GM19397 (cell line): ENCODE results near the gene TTI1.

Experiments
- ATAC-seq: cut with Tn5 transposase; IDR thresholded peaks from one replicate; pipeline ENCODE4 v1.9.1; 2021; ENCODE audit warnings: mild to moderate bottlenecking, moderate library complexity; ENCODE audit not compliant: unreplicated experiment

TTI1 gene

DNA sequence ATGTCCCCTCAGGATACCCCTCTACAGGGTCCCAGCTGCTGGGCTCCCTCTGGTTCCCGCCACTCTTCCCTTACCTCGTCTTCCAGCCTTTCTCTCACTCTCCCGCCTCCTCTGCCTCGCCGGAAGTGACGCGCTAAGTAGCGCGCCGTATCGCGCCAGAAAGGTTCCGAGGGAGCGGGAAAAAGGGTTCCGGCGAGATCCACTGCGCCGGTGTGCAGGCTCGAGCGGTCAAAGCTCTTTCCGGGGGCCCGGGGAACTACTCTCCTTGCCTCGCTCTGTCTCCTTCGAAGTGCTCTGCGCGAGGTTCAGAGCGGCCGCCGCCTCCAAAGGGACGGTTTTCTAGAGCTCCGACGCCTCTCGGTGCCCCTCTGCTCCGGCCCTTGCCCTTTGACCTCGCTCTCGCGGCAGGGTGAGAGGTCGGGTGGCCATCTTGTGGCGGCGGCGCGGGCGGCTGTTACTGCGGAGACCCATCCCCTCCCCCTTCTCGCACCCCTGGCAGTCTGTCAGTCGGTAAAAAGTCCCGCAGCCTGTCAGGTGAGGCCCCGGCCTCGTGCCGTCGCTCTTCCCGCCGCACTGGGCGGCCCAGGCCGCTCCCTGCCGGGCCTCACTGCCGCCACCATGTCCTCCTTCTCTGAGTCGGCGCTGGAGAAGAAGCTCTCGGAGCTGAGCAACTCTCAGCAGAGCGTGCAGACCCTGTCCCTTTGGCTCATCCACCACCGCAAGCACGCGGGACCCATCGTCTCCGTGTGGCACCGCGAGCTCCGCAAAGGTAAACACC, at the start of gene TTI1, which contains the start of gene RPRD1B:
TTI1 (minus strand) TSS at position 127 of the 778 bp plus-strand sequence. CDS start 19,640 bp downstream, outside the sequence.
RPRD1B (plus strand) TSS at position 417 of the 778 bp plus-strand sequence; CDS start at position 619, 202 bp downstream.
- ATAC-seq: peak; percentile 85

DNA sequence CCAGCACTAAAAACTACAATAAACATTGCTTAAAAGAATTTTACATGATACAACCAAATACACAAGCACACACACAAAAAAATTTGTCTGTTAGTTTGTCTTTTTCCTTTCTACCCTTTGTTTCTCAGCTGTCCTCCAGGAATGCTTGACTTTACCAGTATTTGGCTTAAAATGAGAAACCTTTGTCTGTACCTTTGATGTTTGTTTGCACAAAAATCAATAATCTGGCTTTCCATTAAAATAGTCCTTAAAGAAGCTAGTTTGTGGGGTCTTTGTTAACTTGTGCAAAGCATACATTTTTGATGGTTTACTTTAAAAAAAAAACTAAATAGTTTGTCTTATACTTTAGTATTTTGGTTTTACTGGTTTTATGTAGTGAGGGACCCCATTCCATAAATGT, 49.6 kb upstream of the TTI1 start:
- ATAC-seq: no peak

DNA sequence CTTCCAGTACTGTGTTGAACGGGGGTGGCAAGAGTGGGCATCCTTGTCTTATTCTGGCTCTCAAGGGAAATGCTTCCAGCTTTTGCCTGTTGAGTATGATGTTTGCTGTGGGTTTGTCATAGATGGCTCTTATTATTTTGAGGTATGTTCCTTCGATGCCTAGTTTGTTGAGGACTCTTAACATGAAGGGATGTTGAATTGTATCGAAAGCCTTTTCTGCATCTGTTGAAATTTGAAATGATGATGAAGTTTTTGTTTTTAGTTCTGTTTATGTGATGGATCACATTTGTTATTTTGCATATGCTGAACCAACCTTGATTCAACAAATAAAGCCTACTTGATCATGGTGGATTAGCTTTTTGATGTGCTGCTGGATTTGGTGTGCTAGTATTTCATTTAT, 48.3 kb upstream of the TTI1 start:
- ATAC-seq: no peak

DNA sequence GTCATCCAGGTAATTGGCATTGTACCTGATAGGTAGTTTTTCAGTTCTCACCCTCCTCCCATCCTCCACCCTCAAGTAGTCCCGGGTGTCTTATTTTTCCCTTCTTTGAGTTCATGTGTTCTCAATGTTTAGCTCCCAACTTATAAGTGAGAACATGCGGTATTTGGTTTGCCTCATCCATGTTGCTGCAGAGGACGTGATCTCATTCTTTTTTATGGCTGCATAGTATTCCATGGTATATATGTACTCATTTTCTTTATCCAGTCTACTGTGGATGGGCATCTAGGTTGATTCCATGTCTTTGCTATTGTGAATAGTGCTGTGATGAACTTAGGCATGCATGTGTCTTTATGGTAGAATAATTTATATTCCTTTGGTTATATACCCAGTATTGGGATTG, 46.1 kb upstream of the TTI1 start:
- no peak for ATAC-seq

DNA sequence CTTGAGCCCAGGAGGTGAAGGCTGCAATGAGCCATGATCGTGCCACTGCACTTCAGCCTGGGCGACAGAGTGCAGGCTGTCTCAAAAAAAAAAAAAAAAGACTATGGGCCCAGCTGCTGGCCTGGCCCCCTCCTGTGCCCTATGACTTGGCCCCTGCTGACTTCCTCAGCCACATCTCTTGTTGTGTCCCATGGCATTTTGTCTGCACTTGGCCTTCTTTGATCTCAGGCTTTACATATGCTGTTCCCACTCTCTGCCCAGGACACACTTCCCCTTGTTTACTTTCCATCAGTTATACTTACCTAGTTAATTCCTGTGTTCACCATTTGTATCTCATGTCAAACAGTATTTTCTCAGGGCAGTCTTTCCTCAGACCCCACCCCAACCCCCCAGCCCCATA, 44.8 kb upstream of the TTI1 start:
- ATAC-seq: no peak

DNA sequence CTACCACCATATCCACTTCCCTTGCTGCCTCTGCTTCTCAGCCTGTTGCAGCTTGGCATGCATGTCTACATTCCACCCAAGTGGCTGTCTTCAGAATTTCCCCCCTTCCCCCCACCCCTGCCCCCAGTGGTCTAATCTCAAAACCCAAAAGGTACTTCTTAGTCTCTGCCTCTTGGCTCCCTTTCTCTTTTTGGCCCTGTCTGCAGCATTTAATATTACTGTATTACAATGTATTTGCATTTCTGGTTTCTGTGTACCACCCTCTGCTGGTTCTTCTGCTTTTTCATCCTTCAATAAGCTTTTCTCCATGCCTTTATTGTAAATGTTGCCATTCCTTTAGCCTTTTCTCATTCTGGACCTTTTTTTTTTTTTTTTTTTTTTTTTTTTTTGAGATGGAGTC, 43.3 kb upstream of the TTI1 start:
- no peak for ATAC-seq

DNA sequence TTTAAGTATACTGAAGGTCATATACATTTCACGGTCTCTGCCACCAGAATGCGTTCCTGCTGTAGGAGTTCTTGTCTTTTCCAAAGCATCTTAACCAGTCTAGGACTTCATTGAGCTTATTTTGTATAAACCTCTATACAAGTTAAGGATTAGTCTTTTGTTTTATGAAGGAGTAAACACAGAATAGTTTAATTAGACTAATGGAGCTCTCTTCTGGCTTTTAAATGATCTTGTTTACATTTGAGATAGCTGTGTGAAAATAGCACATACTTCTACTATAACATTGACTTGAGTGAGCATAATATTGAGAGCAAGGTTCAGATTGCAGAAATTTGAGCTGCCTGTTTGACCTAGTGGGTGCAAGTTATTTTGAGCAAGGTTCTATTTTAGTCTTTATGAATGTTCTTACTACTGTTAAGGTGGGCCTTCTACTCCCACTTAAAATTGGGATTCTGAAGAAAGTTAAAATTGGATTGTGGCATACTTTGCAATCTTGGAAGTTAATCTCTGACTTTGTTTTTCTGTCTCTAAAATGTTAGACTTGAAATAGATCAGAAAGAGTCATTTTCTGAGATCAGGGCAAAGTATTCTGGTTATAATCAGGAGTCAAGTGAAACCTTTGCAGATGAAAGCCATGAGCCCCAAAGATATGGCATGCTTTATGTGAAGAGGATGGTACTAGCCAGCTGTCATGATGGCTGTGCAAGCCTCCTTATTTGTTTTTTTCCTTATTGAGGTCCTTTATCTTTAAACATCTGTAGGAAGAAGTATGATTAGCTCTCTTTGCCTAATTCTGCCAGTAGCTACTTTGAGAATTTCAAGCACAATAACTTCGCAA, 42.1 kb upstream of the TTI1 start:
- no peak for ATAC-seq

DNA sequence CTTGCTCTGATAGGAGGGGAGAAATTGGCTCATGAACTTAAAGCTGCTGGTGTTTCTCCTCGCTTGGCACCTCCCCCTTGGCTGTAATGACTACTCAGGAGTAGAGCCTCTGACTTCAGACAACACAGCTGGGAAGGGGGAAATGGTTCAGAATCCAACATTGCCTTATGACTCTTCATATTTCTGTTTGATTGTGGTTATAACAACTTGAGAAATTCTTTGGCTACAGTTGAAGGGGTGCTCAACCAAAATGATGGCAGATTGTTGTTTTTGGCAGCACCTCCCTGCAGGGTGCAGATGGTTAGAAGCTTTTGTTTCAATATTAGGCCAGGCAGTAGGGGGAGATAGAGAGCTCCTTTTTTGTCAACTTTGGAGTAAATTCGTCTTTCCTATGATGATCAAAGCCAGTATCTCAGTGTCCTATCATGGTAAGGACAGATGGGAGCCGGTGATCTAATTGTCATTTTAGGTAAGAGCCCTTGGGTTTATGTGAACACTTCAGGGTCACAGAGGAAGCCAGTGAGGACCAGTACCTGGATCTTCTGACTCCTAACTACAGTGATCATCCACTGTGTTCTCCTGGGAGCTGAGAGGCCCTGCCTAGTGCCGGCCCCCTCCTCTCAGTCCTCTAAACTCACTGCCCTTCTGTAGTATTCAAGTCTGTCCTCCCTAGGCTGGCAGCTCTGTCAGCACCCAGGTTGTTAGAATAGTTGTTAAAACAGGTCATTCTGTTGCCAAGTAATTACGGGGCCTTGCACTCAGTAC, 40.2 kb upstream of the TTI1 start:
- no peak for ATAC-seq

DNA sequence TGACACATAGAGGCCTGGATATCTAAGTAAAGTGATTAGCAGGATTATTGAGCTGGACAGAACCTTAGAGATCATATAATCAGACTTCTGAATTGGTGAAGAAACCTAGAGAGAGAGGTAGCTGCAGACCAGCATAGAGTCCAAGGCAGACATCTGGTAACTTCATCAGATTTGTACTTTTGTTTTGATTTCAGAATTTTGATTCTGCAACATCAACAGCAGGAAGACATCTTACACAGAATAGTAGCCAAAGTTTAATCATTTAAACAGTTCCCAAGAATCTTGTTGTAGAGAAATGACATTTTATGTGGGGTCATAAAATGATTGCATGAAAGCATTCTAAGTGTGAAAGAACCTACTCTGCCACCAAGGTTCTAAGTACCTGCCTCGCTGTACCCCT, 39.6 kb upstream of the TTI1 start:
- ATAC-seq: no peak

DNA sequence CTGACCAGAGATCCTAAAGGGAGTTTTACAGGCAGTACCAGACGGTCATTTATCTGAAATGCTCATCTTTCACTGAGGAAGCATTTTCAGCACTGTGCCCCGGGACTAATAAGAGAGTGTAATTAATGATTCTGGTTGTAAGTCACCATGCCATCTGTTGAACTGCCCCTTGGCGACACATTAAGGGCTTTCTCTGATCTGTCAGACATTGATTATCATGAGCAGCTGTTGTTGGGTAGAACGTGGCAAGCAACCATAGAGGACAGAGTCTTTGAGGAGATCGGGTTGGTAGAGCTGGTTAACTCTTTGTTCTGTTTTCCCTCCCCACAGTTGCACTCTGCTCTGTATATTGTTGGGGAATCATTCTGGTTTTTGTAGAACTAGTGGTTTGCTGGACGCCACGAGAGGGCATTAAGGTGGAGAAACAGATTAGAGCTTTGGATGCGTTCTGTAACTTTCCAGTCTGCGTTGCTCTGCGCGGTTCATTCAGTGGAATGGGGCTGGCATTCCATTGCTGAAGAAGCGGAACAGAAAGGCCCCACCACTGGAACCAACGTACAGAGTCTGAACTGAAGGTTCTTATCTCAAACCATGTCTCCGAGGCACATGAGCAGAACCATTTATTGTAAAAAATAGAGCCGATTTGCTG, 34.6 kb upstream of the TTI1 start:
- no peak for ATAC-seq

DNA sequence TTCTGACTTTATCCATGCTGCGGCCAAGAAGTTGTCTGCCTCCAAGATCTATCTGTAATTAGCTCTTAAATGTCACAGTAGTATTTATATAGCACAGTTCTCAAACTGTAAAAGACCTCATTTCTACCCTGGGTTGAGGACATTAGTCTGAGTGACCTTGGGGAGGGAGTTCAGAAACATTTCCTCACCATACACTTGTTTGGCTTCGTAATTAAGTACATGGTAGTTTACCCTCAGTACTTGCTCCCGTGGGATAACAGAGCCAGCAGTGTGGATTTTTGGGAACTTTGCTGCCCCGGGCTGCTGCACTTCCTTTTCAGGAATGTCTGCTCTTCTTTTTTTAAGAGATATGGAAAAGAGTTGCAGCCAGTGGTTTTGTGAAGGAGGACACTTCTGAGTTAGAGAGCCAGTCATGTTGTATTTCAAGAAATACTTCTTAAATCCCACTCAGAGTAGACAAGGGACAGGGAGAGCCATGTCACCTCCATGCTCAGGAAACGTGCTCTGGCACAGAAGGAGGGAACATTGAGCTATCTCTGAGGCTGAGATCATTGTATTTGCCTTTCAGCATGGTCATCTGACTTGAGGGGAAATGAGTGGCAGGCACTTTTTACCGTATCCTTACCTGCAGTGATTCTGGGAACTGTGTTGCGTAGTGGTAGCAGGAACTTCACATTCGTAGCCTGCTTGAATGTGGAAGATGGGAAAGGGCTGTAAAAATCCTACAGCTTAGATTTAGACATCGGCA, 33.9 kb upstream of the TTI1 start:
- no peak for ATAC-seq

DNA sequence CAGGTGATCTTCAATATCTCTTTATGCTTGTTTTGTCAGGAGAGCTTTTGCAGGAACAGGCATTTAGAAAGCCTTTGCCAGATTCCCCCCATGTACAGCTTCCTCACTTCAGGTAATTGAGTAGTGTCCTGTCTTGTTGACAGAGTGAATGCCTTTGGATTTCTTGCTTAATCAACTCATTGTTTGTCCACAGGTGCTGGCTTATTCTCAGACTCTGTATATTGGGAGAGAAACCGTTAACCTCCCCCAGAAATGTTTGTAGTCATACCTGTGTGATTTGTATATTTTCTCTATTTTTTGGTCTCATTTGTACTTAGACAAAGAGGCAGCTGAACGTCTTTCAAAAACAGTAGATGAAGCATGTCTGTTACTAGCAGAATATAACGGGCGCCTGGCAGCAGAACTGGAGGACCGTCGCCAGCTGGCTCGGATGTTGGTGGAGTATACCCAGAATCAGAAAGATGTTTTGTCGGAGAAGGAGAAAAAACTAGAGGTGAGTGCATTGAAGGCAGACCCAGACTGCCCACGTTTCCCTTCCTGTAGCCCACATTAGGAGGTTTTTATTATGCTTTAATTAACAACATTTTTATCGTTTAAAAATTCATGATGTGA, 32.6 kb upstream of the TTI1 start:
- no peak for ATAC-seq

DNA sequence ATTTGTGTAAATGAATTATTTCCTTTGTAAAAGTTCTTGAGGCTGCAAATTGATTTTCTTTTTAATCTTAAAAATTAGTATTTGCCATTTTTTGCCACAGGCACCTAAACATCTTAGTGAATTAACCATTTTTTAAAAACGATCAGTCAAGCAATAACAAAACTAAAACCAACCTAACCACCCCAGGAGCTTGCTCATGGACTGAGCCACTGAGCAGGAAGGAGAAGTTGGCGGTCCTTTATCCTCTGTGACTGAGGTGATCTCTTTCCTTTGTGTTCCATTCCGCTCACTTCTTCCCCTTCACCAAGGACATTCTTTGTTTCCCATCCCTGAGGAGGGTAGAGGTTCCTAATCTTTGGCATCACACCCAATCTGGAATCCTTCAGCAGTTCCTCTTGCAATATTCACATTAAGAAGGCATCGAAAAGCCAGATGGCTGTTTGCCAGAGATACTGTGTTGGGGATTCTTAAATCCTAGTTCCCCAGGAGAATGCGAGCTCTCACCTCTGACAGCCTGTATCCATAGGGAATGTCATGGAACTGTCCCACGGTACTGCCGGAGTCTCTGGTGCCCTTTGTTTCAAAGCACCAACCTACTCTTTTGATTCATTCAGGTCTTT, 30.8 kb upstream of the TTI1 start:
- no peak for ATAC-seq

DNA sequence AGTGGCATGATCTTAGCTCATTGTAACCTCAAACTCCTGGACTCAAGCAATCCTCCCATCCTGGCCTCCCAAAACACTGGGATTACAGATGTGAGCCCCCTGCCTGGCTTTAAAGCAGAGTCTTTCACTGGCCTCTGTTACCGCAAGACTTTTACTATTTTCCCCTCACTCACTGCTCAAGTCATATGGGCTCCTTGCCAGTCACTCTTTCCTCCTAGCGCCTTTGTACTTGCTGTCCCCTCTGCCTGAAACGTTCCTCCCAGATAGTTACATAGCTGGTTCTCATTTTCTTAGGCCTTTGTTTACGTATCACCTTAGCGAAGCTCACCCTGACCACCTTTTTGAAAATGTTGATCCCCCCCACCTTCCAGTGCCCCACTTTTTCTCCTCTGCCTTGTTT, 29.6 kb upstream of the TTI1 start:
- ATAC-seq: no peak

DNA sequence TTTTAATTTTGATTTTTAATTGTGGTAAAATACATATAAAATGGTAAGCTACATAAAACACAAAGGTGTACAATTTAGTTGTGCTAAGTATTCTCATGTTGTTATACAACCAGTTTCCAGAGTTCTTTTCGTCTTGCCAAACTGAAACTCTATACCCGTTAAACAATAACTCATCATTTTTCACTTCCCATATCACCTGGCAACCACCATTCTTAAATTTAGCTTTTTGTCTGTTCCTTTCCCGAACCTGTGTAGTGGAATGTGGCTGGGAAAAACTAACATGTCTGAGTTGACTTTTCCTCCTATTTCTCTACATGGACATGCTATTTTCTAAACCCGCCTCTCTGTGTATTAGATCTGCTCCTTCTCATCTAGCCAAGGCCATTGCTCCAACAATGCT, 27.9 kb upstream of the TTI1 start:
- no peak for ATAC-seq

DNA sequence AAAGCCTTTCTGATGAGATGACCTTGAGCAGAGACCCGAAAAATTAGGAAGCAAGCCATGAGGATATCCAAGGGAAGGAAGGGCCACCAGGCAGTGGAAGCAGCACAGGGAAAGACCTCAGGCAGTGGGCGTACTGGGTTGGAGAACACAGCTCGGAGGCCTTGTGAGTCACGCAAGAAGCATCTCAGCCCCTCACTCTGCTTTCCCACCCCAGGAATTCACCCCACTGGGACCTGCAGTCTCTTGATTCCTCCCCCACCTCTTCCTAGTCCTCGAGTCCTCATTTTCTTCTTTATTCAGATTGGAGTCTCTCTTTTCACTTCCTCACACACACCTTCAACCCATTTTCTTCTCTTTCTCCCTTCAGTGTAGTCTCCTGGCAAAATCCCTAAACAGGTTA, 27.3 kb upstream of the TTI1 start:
- no peak for ATAC-seq

DNA sequence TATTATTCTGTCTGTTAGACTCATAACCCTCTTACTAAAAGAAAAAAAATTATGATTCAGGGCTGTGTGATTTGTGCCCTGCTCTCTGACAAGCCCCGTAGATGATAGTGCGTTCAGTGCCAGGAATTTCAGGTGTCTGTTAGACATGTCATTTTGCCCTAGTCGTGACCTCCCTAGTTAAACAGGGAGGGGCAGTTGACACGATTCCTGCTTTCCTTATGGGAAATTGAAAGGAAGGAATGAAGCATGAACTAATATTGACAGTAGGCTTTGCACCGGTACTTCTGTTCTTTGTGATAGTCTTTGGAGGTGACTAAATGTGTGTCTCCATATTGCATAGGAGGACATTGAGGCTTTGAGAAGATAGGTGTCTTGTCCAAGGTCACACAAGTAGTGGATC, 26.6 kb upstream of the TTI1 start:
- ATAC-seq: no peak

DNA sequence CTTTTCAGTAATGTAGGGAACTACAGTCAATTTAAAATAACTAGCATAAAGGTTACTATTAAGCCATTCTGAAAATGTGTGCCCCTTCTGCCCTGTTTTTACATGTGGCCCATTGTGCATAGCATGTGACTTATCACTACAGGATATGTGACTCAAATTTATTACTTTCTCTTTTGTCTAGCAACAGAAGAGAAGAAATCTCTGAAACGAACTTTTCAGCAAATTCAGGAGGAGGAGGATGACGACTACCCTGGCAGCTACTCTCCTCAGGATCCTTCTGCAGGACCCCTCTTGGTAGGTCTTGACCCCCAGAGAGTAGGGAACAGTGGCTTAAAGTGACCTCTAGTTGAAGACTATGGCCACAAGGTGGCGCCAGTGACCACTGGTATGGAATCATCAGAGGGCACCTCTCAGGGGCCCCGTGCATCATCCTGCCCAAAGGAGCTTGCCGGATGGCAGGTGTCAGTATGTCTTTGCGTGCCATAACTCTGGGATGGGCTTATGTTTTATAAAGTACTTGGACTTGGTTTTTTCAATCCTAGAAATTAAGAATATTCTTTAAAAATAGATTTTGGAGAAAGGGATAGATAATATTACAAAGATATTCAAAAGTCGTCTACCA, 24.2 kb upstream of the TTI1 start:
- peak; percentile 67 for ATAC-seq

DNA sequence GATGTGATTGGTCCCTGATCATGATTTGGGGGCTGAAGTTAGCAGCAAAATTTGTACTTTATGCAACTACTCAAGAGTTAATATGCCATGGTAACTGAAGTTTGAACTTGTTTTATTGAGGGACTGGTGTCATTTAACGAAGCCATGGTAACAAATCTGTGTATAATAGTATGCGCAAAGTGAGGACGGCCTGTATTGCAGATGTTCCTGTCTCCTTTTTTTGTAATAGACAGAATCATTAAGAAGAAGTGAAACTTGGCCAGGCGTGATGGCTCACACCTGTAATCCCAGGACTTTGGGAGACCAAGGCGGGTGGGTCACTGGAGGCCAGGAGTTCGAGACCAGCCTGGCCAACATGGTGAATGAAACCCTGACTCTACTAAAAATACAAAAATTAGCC, 22.6 kb upstream of the TTI1 start:
- ATAC-seq: no peak
